HepG2 (cell line): ENCODE data around the gene RPH3AL. TPM values are rescaled to one million over a fixed set of nuclear protein-coding genes. Genes with fewer than 3 reads are reported as not detected.

Experiments
- ATAC-seq: fragments of 200-7000 bp; cut with Tn5 transposase; 3 replicates; pipeline ENCODE4 v1.9.1; 2020; ENCODE audit warnings: mild to moderate bottlenecking, moderate library complexity
- BruUV-seq: library from RNA; stranded (reverse); fragments of 400-500 nt; replicated peaks from 2 replicates; lab custom pipeline; 2021; lab: Mats Ljungman, UMichigan
- CTCF ChIA-PET: fragments of 300-600 bp; formaldehyde crosslinking; extraction: SDS; loops from one replicate; lab custom pipeline; 2021; ENCODE audit warnings: low total read pairs, inconsistent platforms, low intra/inter-chr PET ratio; lab: Yijun Ruan, JAX
- POLR2A ChIA-PET: fragments of 350-600 bp; sonication (Branson Sonifier 250); formaldehyde crosslinking; loops from one replicate; lab custom pipeline; 2020; ENCODE audit warnings: antibody characterized with exemption, inconsistent platforms; lab: Yijun Ruan, JAX
- DNase-seq: peaks from one replicate; pipeline ENCODE4 v3.0.0-alpha.2; 2015; ENCODE audit warnings: low spot score
- FAIRE-seq: peaks from 3 replicates; lab custom pipeline; 2011; peaks lifted over from hg19 to GRCh38; lab: Jason Lieb, UNC
- H2AFZ ChIP-seq: one replicate; pipeline ENCODE4 v1.6.1; 2011; ENCODE audit warnings: low read length, inconsistent platforms
- H3K27ac ChIP-seq: fragments of 300-600 bp; 3 replicates; pipeline ENCODE4 v1.8.0; 2011; ENCODE audit warnings: mixed run types, mild to moderate bottlenecking, mixed read lengths, low read length, inconsistent platforms; ENCODE audit not compliant: insufficient read depth; ENCODE audit errors: extremely low read length
- H3K27me3 ChIP-seq, 2 experiments: fragments of 200-600 bp in 1 of 2; 2 replicates in 1 of 2; 3 replicates in 1 of 2; pipeline versions ENCODE4 v1.6.0 to v1.8.0; 2011; ENCODE audit warnings: low read length in 2 of 2, mild to moderate bottlenecking in 2 of 2, moderate library complexity in 2 of 2, inconsistent platforms in 1 of 2; ENCODE audit not compliant: insufficient read depth in 2 of 2, control insufficient read depth in 1 of 2
- H3K36me3 ChIP-seq, 2 experiments: fragments of 200-600 bp in 1 of 2; replicated peaks in 1 of 2; 2 replicates in 1 of 2; 3 replicates in 1 of 2; pipeline versions ENCODE4 v1.5.1 to v1.8.0; 2011; ENCODE audit warnings: low read length in 2 of 2, inconsistent platforms in 1 of 2; ENCODE audit not compliant: insufficient read depth in 2 of 2, control insufficient read depth in 1 of 2
- H3K4me1 ChIP-seq: 2 replicates; pipeline ENCODE4 v1.5.1; 2012; ENCODE audit warnings: low read length, inconsistent platforms; ENCODE audit not compliant: insufficient read depth
- H3K4me2 ChIP-seq: 2 replicates; pipeline ENCODE4 v1.6.0; 2011; ENCODE audit warnings: low read depth, low read length, inconsistent platforms
- H3K4me3 ChIP-seq, 3 experiments: fragments of 200-600 bp in 1 of 3; sonication (generic), shearing (Covaris generic) in 1 of 3; replicated peaks in 1 of 3; 2 replicates each; pipeline ENCODE4 v1.5.1; 2011 to 2016; ENCODE audit warnings: low read length in 3 of 3, inconsistent platforms in 2 of 3, low read depth in 2 of 3, mild to moderate bottlenecking in 2 of 3, control low read depth in 1 of 3, mixed read lengths in 1 of 3; ENCODE audit not compliant: insufficient read depth in 1 of 3
- H3K79me2 ChIP-seq: one replicate; pipeline ENCODE4 v1.6.1; 2011; ENCODE audit warnings: low read length, inconsistent platforms; ENCODE audit not compliant: insufficient read depth
- H3K9ac ChIP-seq: 2 replicates; pipeline ENCODE4 v1.6.0; 2011; ENCODE audit warnings: mild to moderate bottlenecking, low read depth, low read length, inconsistent platforms; ENCODE audit not compliant: insufficient read depth
- H3K9me3 ChIP-seq: 2 replicates; pipeline ENCODE4 v1.5.1; 2012; ENCODE audit warnings: mild to moderate bottlenecking, low read length
- H4K20me1 ChIP-seq: 2 replicates; pipeline ENCODE4 v1.6.0; 2011; ENCODE audit warnings: inconsistent platforms, mild to moderate bottlenecking, low read length, moderate library complexity; ENCODE audit not compliant: insufficient read depth
- ATF1 ChIP-seq: IDR thresholded peaks from 2 replicates; pipeline ENCODE4 v1.6.1; 2016; ENCODE audit warnings: mild to moderate bottlenecking, control low read depth
- HIC2 ChIP-seq: sonication (generic); formaldehyde crosslinking; IDR thresholded peaks from 2 replicates; pipeline ENCODE4 v1.9.0; 2022; ENCODE audit warnings: low read depth, missing genetic modification reagents
- POLR2AphosphoS2 ChIP-seq: IDR thresholded peaks from 2 replicates; pipeline ENCODE4 v1.6.1; 2011; ENCODE audit warnings: low read depth, low read length, improper control_type of control experiment
- SIX1 ChIP-seq: sonication (generic); formaldehyde crosslinking; IDR thresholded peaks from 2 replicates; pipeline ENCODE4 v1.4.0; 2020; ENCODE audit warnings: missing genetic modification reagents, borderline replicate concordance
- STAG1 ChIP-seq: sonication (generic); formaldehyde crosslinking; IDR thresholded peaks from 2 replicates; pipeline ENCODE4 v1.4.0; 2020; ENCODE audit warnings: missing genetic modification reagents
- ZFYVE20 ChIP-seq: sonication (generic); formaldehyde crosslinking; IDR thresholded peaks from 2 replicates; pipeline ENCODE4 v1.8.0; 2023; ENCODE audit warnings: low read depth, mild to moderate bottlenecking, moderate library complexity, missing genetic modification reagents, borderline replicate concordance
- ZNF292 ChIP-seq: sonication (generic); formaldehyde crosslinking; IDR thresholded peaks from 2 replicates; pipeline ENCODE4 v1.8.1; 2022; ENCODE audit warnings: mild to moderate bottlenecking, low read depth, missing genetic modification reagents, borderline replicate concordance
- ZNF331 ChIP-seq: sonication (generic); formaldehyde crosslinking; IDR thresholded peaks from 2 replicates; pipeline ENCODE4 v1.4.0; 2020; ENCODE audit warnings: missing genetic modification reagents
- ZNF333 ChIP-seq: sonication (generic); formaldehyde crosslinking; IDR thresholded peaks from 2 replicates; pipeline ENCODE4 v1.4.0; 2020; ENCODE audit warnings: mild to moderate bottlenecking, missing genetic modification reagents, borderline replicate concordance
- ZNF430 ChIP-seq: sonication (generic); formaldehyde crosslinking; IDR thresholded peaks from 2 replicates; pipeline ENCODE4 v1.9.0; 2021; ENCODE audit warnings: mild to moderate bottlenecking, missing genetic modification reagents
- WGBS: methylation state at CpG from one replicate; pipeline ENCODE4 v1.1.6; 2017; ENCODE audit warnings: low lambda C conversion rate; 5-methylcytosine and 5-hydroxymethylcytosine counted together
- in situ Hi-C: cut with HindIII; loops from 2 replicates; pipeline ENCODE4 v1.10.0; 2017; ENCODE audit warnings: low pct_unique_long_range_greater_than_20kb; ENCODE audit not compliant: extremely low pct_ligation_motif_present
- intact Hi-C: fragments of 100-400 bp; cut with micrococcal nuclease; formaldehyde crosslinking; loops from one replicate; pipeline ENCODE4 v1.10.0; 2022; ENCODE audit not compliant: unreplicated experiment
- polyA plus RNA-seq, 8 experiments: library from polyadenylated mRNA; depleted of rRNA in 3 of 8; stranded (reverse) in 7 of 8; unstranded in 1 of 8; fragments of >200 nt; fragmentation: Illumina TruSeq in 4 of 8; extraction: Trizol in 4 of 8; gene quantifications; 2 replicates each; pipeline versions ENCODE4 v1.2.1 to v1.2.3, GENCODE V29; 2011 to 2016; ENCODE audit warnings: low read depth in 4 of 8, missing spikeins in 1 of 8, mixed read lengths in 1 of 8; ENCODE audit not compliant: insufficient read depth in 1 of 8
- total RNA-seq, 5 experiments: library from RNA; depleted of rRNA; stranded (reverse); fragments of >200 nt; fragmentation: Illumina TruSeq; extraction: Trizol; gene quantifications; 2 replicates each; pipeline ENCODE4 v1.2.3, GENCODE V29; 2016; ENCODE audit warnings: low read depth in 1 of 5
- TF ChIP-seq, protein P1 (sequence below): sonication (generic); formaldehyde crosslinking; IDR thresholded peaks from 2 replicates; pipeline ENCODE4 v1.4.0; 2020; ENCODE audit warnings: missing genetic modification reagents, borderline replicate concordance

RPH3AL gene
- total and polyA plus RNA-seq, 2 of the 13 experiments (the other 11 are each of a cell fraction or from before 2014, with no cell fraction given), result 7.8 to 16.4 TPM

GRCh38 chr17:347309-347899 is 5.2 kb downstream of the RPH3AL start:
- ATAC-seq, result no peak
- Histone ChIP-seq H3K4me1 (peaks cover 57% of the 10 kb centered on the region), H3K27ac (no peak overlapping the region), H3K79me2 (peaks cover 58% of the 10 kb centered on the region), H3K9me3 (no peaks in the 10 kb centered on the region), H2AFZ (no peak overlapping the region), H3K27me3 (no peaks in the 10 kb centered on the region), H3K4me3 (no peak overlapping the region), H3K36me3 (no peaks in the 10 kb centered on the region; a peak in 1 of 5 replicates), H3K9ac (no peak overlapping the region), H4K20me1 (no peaks in the 10 kb centered on the region; the same call in 1 of the 2 replicates), H3K4me2 (no peak overlapping the region)
- 95% methylated on average over 5 of the region's 5 CpGs for WGBS
- ChIA-PET POLR2A (no interaction called here), CTCF (interaction anchor here (1.0 to 1.4 kb wide), 2 partner anchors 38 to 203 kb away, joined by 3 to 4 read pairs; no protein-coding TSS in a partner anchor)
- no TSS peak for BruUV-seq
- in situ Hi-C loops, result no loop called here
- DNase-seq, result no peak
- TF ChIP-seq ZFYVE20 (CRISPR knock-in tag) (no peak), POLR2AphosphoS2 (no peak), ZNF333 (no peak), STAG1 (CRISPR knock-in tag) (no peak), SIX1 (CRISPR knock-in tag) (no peak), ATF1 (no peak), ZNF292 (CRISPR knock-in tag) (no peak), HIC2 (CRISPR knock-in tag) (no peak), ZNF430 (CRISPR knock-in tag) (no peak), ZNF331 (CRISPR knock-in tag) (no peak)
- TF ChIP-seq, protein P1, sequence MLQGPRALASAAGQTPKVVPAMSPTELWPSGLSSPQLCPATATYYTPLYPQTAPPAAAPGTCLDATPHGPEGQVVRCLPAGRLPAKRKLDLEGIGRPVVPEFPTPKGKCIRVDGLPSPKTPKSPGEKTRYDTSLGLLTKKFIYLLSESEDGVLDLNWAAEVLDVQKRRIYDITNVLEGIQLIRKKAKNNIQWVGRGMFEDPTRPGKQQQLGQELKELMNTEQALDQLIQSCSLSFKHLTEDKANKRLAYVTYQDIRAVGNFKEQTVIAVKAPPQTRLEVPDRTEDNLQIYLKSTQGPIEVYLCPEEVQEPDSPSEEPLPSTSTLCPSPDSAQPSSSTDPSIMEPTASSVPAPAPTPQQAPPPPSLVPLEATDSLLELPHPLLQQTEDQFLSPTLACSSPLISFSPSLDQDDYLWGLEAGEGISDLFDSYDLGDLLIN, result no peak
- intact Hi-C loops, result no loop called here
- no peak for FAIRE-seq
